ENCODE results near the gene ZIC5.
"Not testable (repeated sequence)": the region's sequence is repeated elsewhere in the genome, so short reads cannot be mapped to it uniquely, and the experiment has no call there.

ZIC5 gene

DNA sequence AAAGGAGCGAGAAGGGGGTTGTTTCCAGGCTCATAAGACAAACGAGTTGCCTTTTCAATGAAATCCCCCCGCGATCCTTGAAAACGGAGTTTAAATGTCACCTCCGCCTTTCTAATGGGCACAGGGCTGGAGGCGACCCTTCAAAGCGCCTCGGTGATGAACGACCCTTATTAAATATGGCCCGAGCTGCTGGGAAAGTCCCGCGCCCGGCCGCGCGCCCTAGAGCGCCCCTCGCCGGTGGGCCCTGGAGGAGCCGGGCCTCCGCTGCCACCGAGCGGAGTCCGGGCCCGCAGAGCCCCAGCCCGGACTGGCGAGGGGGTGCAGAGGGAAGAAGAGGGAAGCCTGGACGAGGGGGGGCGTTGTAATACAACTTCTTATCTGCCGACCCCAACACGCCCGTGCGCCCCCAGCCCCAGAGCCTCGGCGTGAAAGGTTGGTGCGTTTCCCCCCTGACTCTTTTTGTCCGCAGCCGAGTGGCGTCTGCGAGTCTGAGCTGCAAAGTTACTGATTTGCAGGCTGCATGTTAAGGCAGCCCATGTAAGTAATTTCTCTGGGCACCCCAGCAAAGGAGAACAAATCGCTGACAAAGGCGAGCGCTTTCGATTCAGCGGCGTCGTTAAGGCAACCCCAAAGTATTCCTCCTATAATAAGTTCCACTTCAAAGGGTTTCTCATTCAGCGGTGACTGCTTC, 11.9 kb downstream of the ZIC5 start:
- no peak for DNase-seq (ENCODE audit: low spot score)

- no peak for DNase-seq (ENCODE audit: low spot score)
These were observed 12.4 kb downstream of the ZIC5 start for GRCh38 chr13:99959127-99959539.

GRCh38 chr13:99958406-99959126, 13.0 kb downstream of the ZIC5 start:
- DNase-seq (ENCODE audit: low spot score), result no peak

GRCh38 chr13:99956473-99957349, 14.9 kb downstream of the ZIC5 start:
- no peak for DNase-seq (ENCODE audit: low spot score)

GRCh38 chr13:99955747-99956472, 15.7 kb downstream of the ZIC5 start:
- DNase-seq (ENCODE audit: low spot score), result no peak

DNA sequence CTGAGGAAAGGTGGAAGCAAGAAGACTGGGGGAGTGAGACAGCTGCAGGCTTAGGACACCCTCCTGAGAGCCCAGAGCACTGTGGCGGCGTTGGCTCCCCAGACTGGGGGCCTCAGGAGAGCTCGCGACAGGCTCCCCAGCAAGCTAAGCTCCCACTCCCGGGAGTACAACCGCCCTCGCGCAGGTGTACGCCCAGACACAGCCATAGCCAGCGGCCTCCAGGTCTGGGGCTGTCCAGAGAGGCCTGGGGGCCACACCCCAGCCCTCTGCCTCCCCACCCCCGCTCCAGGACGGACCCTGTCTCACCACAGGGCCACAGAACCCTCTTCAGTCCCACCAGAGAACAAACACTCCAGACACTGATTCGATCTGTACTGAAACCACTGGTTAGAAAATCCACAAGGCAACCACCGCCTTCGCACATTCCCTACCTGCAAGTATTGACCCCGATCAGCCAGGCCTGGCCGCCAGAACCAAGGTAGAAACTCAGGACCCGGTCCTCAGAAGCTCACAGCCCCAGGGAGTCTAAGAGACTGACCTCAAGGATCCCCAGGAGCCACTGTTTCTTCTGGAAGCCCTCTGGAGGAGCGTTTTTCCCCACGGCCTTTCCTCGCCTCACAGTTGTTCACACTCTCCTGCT, 16.3 kb downstream of the ZIC5 start:
- DNase-seq (ENCODE audit: low spot score), result no peak

- DNase-seq (ENCODE audit: low spot score), result no peak
These were observed 18.3 kb downstream of the ZIC5 start for GRCh38 chr13:99953138-99953755.

- DNase-seq (ENCODE audit: low spot score), result not testable (repeated sequence)
These were observed 19.9 kb downstream of the ZIC5 start for GRCh38 chr13:99951666-99952065.

GRCh38 chr13:99949679-99950413, 21.7 kb downstream of the ZIC5 start:
- DNase-seq (ENCODE audit: low spot score), result no peak

DNA sequence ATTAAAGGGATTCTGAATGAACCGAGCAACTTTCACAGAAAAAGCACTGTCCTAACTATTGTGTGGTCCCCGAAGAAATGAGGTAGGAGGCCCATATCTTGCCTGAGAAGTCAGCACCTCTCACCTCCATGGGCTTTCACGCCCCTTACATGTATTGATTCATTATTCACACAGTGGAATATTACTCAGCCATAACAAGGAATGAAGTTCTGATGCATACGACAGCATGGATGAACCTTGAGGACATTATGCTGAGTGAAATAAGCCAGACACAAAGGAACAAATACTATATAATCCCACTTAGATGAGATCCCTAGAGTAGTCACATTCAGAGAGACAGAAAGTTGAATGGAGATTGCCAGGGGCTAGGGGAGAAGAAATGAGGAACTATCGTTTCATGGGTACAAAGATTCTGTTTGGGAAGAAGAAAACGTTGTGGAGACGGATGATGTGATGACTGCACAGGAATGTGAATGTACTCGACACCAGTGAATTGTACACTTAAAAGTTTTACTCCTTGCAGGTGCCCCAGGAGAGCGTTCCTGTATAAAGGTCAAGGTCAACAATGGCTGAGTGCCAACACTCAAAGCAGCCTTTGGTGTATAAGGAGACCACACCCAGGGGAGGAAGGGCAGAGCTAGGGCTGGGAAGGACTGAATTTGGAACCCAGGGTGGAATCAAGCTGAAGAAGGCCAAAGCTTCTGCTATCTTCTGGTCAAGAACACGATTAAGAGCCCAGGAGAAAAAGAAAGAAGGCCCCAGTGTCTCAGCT, 22.5 kb downstream of the ZIC5 start:
- no peak for DNase-seq (ENCODE audit: low spot score)

- no peak for DNase-seq (ENCODE audit: low spot score)
These were observed 23.2 kb downstream of the ZIC5 start for GRCh38 chr13:99948411-99948810.

DNA sequence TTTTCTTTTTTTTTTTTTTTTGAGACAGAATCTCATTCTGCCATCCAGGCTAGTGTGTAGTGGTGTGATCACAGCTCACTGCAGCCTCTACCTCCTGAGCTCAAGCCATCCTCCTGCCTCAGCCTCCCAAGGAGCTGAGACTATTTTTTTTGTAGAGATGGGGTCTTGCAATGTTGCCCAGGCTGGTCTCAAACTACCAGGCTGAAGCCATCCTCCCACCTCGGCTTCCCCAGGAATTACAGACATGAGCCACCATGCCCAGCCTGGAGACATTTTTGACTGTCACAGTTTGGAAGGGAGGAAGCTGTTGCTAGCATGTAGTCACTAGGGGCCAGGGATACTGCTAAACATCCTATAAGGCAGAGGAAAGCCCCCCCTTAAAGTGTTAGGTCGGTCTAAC, 23.9 kb downstream of the ZIC5 start:
- DNase-seq (ENCODE audit: low spot score), result no peak

DNA sequence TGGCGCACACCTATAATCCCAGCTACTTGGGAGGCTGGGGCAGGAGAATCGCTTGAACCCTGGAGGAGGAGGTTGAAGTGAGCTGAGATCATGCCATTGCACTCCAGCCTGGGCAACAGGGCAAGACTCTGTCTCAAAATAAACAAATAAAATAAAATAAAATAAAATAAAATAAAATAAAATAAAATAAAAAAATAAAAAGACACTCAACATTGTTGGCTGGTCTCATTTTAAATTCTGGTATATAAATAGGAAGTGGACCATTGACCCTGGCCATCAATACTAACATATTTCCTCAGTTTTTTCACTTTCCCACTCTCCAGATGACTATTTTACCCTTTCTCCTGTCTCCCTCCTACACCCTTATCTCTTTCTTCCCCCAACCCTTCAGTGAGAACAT, 26.1 kb downstream of the ZIC5 start:
- DNase-seq (ENCODE audit: low spot score), result not testable (repeated sequence)

DNA sequence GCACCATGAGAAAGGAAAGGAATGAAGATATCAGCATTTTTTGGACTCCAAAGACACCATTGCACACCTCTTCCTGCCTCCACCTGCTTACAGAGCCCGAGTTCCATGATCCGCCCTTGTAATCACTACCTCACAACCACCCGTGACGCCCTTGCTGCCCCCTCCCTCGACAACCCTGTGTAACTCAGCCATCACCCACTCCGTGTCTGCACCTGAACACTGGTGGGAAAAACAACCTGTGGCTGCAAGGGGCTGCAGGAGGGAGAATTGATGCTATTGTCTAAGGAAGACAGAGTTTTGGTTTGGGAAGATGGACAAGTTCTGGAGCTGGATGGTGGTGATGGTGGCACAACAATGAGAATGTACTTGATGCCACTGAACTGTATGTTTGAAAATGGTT, 27.0 kb downstream of the ZIC5 start:
- no peak for DNase-seq (ENCODE audit: low spot score)

DNA sequence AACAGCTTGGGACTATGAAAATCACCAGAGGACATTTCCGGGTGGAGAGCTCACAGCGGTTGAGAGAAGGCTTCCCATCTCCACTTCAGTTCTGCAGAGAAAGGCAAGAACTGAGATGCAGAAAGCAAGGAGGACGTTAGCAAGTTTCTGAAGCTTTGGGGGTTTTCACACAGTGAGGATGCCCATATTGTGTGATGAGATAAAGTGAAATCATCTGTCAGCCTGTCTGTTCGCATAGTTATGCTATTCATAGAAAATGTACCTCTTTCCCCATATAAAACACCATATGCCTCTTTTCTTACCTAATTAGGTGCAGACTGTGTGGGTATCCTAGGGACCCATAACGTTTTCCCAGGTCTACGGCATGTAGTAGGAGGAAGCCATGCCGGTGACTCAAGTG, 27.5 kb downstream of the ZIC5 start:
- no peak for DNase-seq (ENCODE audit: low spot score)

GRCh38 chr13:99941911-99942310, 29.7 kb downstream of the ZIC5 start:
- no peak for DNase-seq (ENCODE audit: low spot score)

DNA sequence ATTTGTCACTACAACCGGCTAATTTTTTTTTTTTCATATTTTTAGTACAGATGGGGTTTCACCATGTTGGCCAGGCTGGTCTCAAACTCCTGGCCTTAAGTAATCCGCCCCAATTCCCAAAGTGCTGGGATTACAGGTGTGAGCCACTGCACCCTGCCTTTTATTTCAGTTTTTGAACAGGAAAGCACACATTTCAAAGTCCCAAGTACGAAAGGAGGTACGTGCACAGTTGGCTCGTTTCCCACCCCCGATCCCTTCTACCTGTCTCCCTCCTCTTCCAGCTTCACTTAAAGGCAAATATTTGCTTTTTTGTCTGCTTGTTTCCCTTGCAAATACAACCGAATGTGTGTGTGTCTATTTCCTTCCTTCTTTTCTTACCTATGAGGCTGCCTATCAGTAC, 30.5 kb downstream of the ZIC5 start:
- no peak for DNase-seq (ENCODE audit: low spot score)

DNA sequence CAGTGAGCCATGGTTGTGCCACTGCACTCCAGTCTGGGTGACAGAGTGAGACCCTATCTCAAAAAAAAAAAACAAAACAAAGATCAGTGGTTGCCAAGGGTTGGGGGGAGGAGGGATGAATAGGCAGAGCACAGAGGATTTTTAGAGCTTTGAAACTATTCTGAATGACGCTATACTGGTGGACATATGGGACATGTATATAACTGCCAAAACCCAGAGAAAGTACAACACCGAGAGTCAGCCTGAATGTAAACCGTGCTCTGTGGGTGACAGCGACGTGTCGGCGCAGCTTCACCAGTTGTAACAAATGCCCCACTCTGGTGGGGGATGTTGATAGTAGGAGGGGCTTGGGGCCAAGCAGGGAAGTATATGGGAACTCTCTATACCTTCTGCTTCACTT, 32.9 kb downstream of the ZIC5 start:
- DNase-seq (ENCODE audit: low spot score), result no peak

DNA sequence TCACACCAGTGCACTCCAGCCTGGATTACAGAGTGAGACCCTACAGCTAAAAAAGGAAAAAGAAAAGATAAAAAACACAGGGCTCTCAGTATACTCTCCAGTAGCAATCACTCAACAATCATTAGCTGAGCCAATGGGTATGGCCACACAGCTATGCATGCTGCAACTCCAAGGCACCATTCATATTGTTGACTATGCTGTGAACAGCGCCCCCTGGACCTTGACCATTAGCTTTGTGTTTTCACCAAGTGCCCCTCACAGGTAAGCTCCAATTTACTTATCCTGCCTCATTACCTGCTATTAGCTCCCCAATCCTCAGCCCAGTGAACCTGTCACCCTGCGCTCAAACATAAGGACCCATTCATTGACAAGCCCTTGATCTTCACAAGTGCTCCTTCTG, 35.8 kb downstream of the ZIC5 start:
- DNase-seq (ENCODE audit: low spot score), result no peak

- no peak for DNase-seq (ENCODE audit: low spot score)
These were observed 38.7 kb downstream of the ZIC5 start for GRCh38 chr13:99932912-99933311.

Data from CD4-positive, alpha-beta T cell treated with Interleukin-2 at 100 ng/mL for 4 hours (primary cell).